B cell (primary cell): ENCODE results near the gene DDAH2. TPM values are rescaled to one million over a fixed set of nuclear protein-coding genes. Genes with fewer than 3 reads are reported as not detected.

ENCODE experiments used
- ATAC-seq: fragments of 200-7000 bp; cut with Tn5 transposase; one replicate; pipeline ENCODE4 v1.10.0; 2021; ENCODE audit warnings: low read depth, mild to moderate bottlenecking, moderate number of reproducible peaks, moderate library complexity
- CTCF ChIA-PET: fragments of 350-600 bp; sonication (Branson Sonifier 250); formaldehyde crosslinking; loops from one replicate; lab custom pipeline; 2021; ENCODE audit warnings: antibody characterized with exemption, inconsistent platforms; lab: Charles Lee
- POLR2A ChIA-PET: fragments of 350-600 bp; sonication (Branson Sonifier 250); formaldehyde crosslinking; loops from one replicate; lab custom pipeline; 2021; ENCODE audit warnings: antibody characterized with exemption; lab: Charles Lee
- DNase-seq: peaks from one replicate; pipeline ENCODE4 v3.0.0; 2013
- H2AFZ ChIP-seq: 2 replicates; pipeline ENCODE4 v1.6.1; 2012; ENCODE audit warnings: mild to moderate bottlenecking, low read depth, low read length; ENCODE audit not compliant: insufficient read depth, poor library complexity, severe bottlenecking
- H3K27ac ChIP-seq, 2 donors: 1 replicate in 1 of 2; 2 replicates in 1 of 2; pipeline ENCODE4 v1.5.1; 2012 to 2013; ENCODE audit warnings: low read length in 2 of 2, mild to moderate bottlenecking in 2 of 2, moderate library complexity in 1 of 2
- H3K27me3 ChIP-seq, 4 experiments: fragments of 200-600 bp in 1 of 4; sonication (generic) in 1 of 4; replicated peaks in 1 of 4; 1 replicate in 2 of 4; 2 replicates in 2 of 4; pipeline versions ENCODE4 v1.6.1 to v1.7.0; 2013 to 2016; ENCODE audit warnings: low read length in 3 of 4, mild to moderate bottlenecking in 2 of 4, mixed read lengths in 1 of 4, moderate library complexity in 1 of 4; ENCODE audit not compliant: insufficient read depth in 4 of 4, control insufficient read depth in 3 of 4; ENCODE audit errors: control extremely low read depth in 1 of 4
- H3K36me3 ChIP-seq, 2 experiments: replicated peaks in 1 of 2; 1 replicate in 1 of 2; 2 replicates in 1 of 2; pipeline versions ENCODE4 v1.6.1 to v1.7.1; 2013; ENCODE audit warnings: low read length in 1 of 2; ENCODE audit not compliant: insufficient read depth in 2 of 2, control insufficient read depth in 1 of 2; ENCODE audit errors: control extremely low read depth in 1 of 2, extremely low read depth in 1 of 2
- H3K4me1 ChIP-seq, 2 donors: fragments of 200-600 bp in 1 of 2; sonication (generic) in 1 of 2; 1 replicate in 1 of 2; 2 replicates in 1 of 2; pipeline versions ENCODE4 v1.5.1 to v1.6.1; 2013 to 2017; ENCODE audit warnings: low read length in 2 of 2; ENCODE audit not compliant: control insufficient read depth in 2 of 2, insufficient read depth in 2 of 2
- H3K4me2 ChIP-seq: replicated peaks from 2 replicates; pipeline ENCODE3; 2012; ENCODE audit warnings: mild to moderate bottlenecking, low read depth, low read length; ENCODE audit not compliant: poor library complexity, severe bottlenecking
- H3K4me3 ChIP-seq, 5 experiments: fragments of 200-600 bp in 1 of 5; sonication (generic) in 1 of 5; 1 replicate in 3 of 5; 2 replicates in 2 of 5; pipeline versions ENCODE4 v1.5.1 to v1.7.0; 2011 to 2016; ENCODE audit warnings: low read length in 4 of 5, mild to moderate bottlenecking in 4 of 5, low read depth in 2 of 5, control low read depth in 1 of 5, moderate library complexity in 1 of 5; ENCODE audit not compliant: insufficient read depth in 1 of 5; ENCODE audit errors: control extremely low read depth in 1 of 5, extremely low read depth in 1 of 5
- H3K79me2 ChIP-seq: fragments of 200-600 bp; sonication (generic); one replicate; pipeline ENCODE4 v1.6.0; 2016; ENCODE audit warnings: low read length; ENCODE audit not compliant: control insufficient read depth, insufficient read depth
- H3K9ac ChIP-seq: fragments of 200-600 bp; sonication (generic); 2 replicates; pipeline ENCODE4 v1.6.1; 2017; ENCODE audit warnings: mild to moderate bottlenecking, low read length, moderate library complexity
- H3K9me3 ChIP-seq, 3 donors: one replicate each; pipeline versions ENCODE4 v1.6.1 to v1.7.1; 2013; ENCODE audit warnings: low read length in 2 of 3; ENCODE audit not compliant: control insufficient read depth in 2 of 3, insufficient read depth in 1 of 3; ENCODE audit errors: control extremely low read depth in 1 of 3
- H4K20me1 ChIP-seq: 2 replicates; pipeline ENCODE4 v1.6.0; 2012; ENCODE audit warnings: mild to moderate bottlenecking, low read length; ENCODE audit not compliant: insufficient read depth, control insufficient read depth, poor library complexity, severe bottlenecking
- H3K27ac Mint-ChIP-seq: one replicate; pipeline ENCODE4 v1.8.0; 2021; ENCODE audit warnings: mixed read lengths
- H3K27me3 Mint-ChIP-seq: one replicate; pipeline ENCODE4 v1.8.0; 2021; ENCODE audit warnings: mixed read lengths
- H3K4me1 Mint-ChIP-seq: one replicate; pipeline ENCODE4 v1.8.0; 2021; ENCODE audit warnings: mixed read lengths
- H3K4me3 Mint-ChIP-seq: one replicate; pipeline ENCODE4 v1.8.0; 2021; ENCODE audit warnings: mixed read lengths
- H3K9me3 Mint-ChIP-seq: one replicate; pipeline ENCODE4 v1.8.0; 2022; ENCODE audit warnings: mixed read lengths; ENCODE audit not compliant: insufficient read depth
- CTCF ChIP-seq: fragments of 200-600 bp; IDR thresholded peaks from one replicate; pipeline ENCODE4 v1.8.0; 2022; ENCODE audit warnings: antibody characterized with exemption, mild to moderate bottlenecking
- EZH2 ChIP-seq: IDR thresholded peaks from 2 replicates; pipeline ENCODE4 v1.6.1; 2012; ENCODE audit warnings: borderline replicate concordance, low read depth, mild to moderate bottlenecking, moderate library complexity, low read length; ENCODE audit not compliant: insufficient read depth, poor library complexity, severe bottlenecking
- WGBS: methylation state at CpG from one replicate; pipeline ENCODE4 v1.1.5; 2013; ENCODE audit warnings: missing lambda C conversion rate; ENCODE audit not compliant: insufficient coverage; 5-methylcytosine and 5-hydroxymethylcytosine counted together
- intact Hi-C: fragments of 100-400 bp; cut with micrococcal nuclease; formaldehyde crosslinking; loops from one replicate; pipeline ENCODE4 v1.10.0; 2022
- polyA plus RNA-seq: library from polyadenylated mRNA; depleted of rRNA; stranded (reverse); fragments of >200 nt; gene quantifications from 2 replicates; pipeline ENCODE4 v1.2.3, GENCODE V29; 2012
- total RNA-seq, 2 donors: library from RNA; stranded (reverse); fragments of 120-200 nt in 1 of 2; gene quantifications; 1 replicate in 1 of 2; 2 replicates in 1 of 2; pipeline versions ENCODE4 v1.2.3 to v1.2.4, GENCODE V29; 2013 to 2022

The DDAH2 gene
- total and polyA plus RNA-seq, 2 donors (not counting 1 experiment from before 2014, with no cell fraction given): 59.2 to 87.2 TPM

GRCh38 chr6:31717499-31718222 lies 11.4 kb downstream of the DDAH2 start:
- ChIA-PET POLR2A (no interaction called here), CTCF (no interaction called here)
- Histone ChIP-seq H4K20me1 (no peaks in the 10 kb centered on the region), H3K36me3 (no peaks in the 10 kb centered on the region), H3K4me2 (no peak overlapping the region), H3K27ac (no peak overlapping the region), H3K9ac (no peak overlapping the region), H3K4me3 (no peak overlapping the region), H3K27me3 (no peaks in the 10 kb centered on the region), H3K4me1 (no peaks in the 10 kb centered on the region), H3K9me3 (no peaks in the 10 kb centered on the region), H2AFZ (no peak overlapping the region), H3K79me2 (no peaks in the 10 kb centered on the region)
- DNase-seq (no peak), ATAC-seq (no peak)
- Mint-ChIP-seq H3K27ac (no peak overlapping the region), H3K27me3 (peaks cover 1% of the 10 kb centered on the region), H3K9me3 (no peaks in the 10 kb centered on the region), H3K4me1 (peaks cover 1% of the 10 kb centered on the region), H3K4me3 (no peak overlapping the region)
- WGBS: 92% methylated on average over 7 of the region's 10 CpGs
- no peak for TF ChIP-seq CTCF
- no peak for TF ChIP-seq EZH2
- intact Hi-C loops: no loop called here
